Measurements from ENCODE around the gene OTUD7B.

- TF ChIP-seq RAD21 (IDR thresholded peaks at IDR 0.05; ENCODE audit: low read depth): no peak
- TF ChIP-seq MAX (IDR thresholded peaks at IDR 0.05): no peak
- no peak for TF ChIP-seq TCF12 (IDR thresholded peaks at IDR 0.05; ENCODE audit: low read depth)
- no peak for TF ChIP-seq REST (IDR thresholded peaks at IDR 0.05; ENCODE audit: low read depth)
- no peak for TF ChIP-seq YY1 (IDR thresholded peaks at IDR 0.05; ENCODE audit: low read depth)
- no peak for TF ChIP-seq CEBPB (IDR thresholded peaks at IDR 0.05)
- TF ChIP-seq CREB1 (IDR thresholded peaks at IDR 0.05; ENCODE audit: low read depth): no peak
These were observed 73.4 kb downstream of the OTUD7B start for GRCh38 chr1:149936992-149937705.

Measured in Ishikawa (cell line).